Left colon (tissue), 2 donors: ENCODE measurements around the gene RASGRP3. TPM values are rescaled to one million over a fixed set of nuclear protein-coding genes. Genes with fewer than 3 reads are reported as not detected.
A peak's percentile ranks its signal among the peaks of the same experiment; 100 is the strongest.

Experiments
- ATAC-seq: fragments of 200-7000 bp; cut with Tn5 transposase; one replicate; pipeline ENCODE4 v1.9.1; 2020; ENCODE audit warnings: mild to moderate bottlenecking, moderate library complexity
- DNase-seq, 2 donors: peaks; one replicate each; pipeline ENCODE4 v3.0.0-alpha.2; 2020
- intact Hi-C, 2 donors: fragments of 100-400 bp; cut with DNase I in 1 of 2; cut with micrococcal nuclease in 1 of 2; formaldehyde crosslinking; loops; one replicate each; pipeline versions ENCODE4 v1.11.2 to v1.14.0; 2022; cut with DNase I, micrococcal nuclease
- total RNA-seq, 2 donors: library from RNA; stranded (reverse); fragmentation: NEBNext Ultra II Directional; extraction: Animal tissue kit (Norgen Biotek cat#: 25700); gene quantifications; one replicate each; pipeline ENCODE4 v1.2.1, GENCODE V29; 2021
- donor health status: DM: no; HTN: no; CAD: no.
- donor health status: DM: yes; HTN: yes; CAD: no.

Gene RASGRP3
- total RNA-seq, 2 donors from 2014 or later = 2.8 to 5.1 TPM

DNA sequence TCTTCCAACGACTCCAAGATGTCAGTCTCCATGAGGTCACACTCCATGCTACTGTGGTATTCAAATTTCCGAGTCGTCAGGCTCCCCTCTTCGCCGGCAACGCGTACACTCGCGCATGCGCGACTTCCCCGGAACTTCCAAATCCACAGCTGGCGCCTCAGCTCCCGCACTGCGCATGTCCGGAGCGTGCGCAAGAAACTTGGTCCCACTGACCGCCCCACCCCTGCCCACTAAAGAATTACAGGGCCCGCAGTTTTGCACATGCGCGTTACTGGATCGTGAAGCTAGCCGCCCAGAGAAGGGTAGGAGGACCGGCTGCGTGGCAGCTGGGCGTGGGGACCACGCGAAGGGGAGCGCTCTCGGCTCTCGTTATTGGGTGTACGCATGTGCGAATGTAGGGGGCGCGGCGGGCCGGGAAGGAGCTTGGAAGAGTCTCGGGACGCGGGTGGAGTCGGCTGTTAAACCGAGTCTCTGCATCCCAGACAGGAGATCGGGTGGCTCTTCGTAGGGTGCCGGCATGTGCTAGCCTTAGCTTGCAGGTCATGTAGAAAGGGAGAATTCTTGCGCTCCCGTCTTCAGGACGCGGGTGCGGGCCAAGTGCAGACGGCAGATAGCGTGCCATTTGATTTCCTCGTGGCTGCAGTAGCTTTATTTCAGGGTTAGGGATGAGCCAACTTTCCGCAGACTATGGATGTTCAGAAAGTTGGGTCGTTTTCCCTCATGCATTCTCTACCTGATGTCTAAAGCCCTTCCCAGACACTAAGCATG lies 122.9 kb downstream of the RASGRP3 start, which contains the start of gene FAM98A:
FAM98A (minus strand) TSS at position 125 of the 768 bp plus-strand sequence; CDS start at position 47, 78 bp downstream.
- intact Hi-C loops = no loop called here
- peak; percentile 99 for DNase-seq
- peak; percentile 98 for ATAC-seq

DNA sequence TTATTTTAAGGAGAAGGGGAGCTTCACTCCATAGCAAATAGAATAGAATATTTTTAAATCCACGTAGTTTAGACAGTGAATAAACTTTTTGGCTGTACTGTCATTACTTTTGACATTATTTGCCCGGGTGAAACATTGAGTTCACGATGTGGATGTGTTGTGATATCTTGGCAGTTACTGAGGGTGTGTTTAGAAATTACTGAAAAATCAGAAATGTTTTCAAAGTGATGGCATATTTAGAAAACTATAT lies 123.4 kb downstream of the RASGRP3 start:
- no peak for DNase-seq
- intact Hi-C loops = no loop called here
- ATAC-seq = no peak

DNA sequence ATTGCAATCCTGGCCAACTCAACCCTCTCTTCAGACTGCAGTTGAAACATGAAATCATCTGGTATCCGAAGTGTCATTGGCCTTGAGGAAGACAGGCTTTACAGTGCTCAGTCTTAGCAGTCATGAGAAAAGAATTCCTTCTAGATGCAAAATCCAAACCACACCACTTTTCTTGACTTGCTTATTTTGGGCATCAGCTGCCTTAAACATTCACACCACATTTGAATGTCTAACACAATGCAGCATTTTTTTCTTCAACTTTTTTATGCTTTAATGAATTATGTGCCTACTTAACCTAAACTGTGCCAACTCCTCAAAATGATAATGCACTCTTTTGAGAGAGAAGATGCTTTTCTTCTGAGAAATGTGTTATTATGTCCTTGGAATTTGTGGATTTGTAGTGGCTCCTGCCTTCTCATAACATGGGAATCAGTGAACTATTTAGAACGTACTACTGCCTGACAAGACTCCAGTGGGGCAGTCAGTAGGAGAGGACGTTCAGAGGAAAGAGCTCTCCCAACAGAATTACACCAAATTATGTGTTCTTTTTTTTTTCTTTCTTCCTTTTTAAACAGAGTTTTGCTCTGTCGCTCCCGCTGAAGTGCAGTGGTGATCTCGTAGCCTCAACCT lies 125.9 kb downstream of the RASGRP3 start:
- DNase-seq = no peak
- intact Hi-C loops = no loop called here
- ATAC-seq = no peak

DNA sequence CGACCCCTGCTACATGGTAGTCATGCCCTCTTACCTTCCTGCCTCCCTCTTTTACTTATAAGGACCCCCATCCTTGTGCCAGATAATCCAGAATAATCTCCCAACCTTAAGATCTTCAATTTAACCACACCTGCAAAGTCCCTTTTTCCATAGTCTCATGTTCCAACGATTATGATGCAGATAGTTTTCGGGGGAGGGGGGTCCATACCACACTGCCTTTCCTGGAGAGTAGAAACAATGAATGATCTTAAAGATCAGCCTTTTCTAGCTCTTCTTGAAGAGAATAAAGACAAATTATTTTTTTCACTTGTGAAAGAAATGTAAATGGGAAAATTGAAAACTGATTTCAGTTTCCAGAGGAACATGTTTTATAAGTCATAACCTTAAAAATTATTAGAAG lies 127.0 kb downstream of the RASGRP3 start:
- ATAC-seq (no peak), DNase-seq (no peak)
- intact Hi-C loops = no loop called here

DNA sequence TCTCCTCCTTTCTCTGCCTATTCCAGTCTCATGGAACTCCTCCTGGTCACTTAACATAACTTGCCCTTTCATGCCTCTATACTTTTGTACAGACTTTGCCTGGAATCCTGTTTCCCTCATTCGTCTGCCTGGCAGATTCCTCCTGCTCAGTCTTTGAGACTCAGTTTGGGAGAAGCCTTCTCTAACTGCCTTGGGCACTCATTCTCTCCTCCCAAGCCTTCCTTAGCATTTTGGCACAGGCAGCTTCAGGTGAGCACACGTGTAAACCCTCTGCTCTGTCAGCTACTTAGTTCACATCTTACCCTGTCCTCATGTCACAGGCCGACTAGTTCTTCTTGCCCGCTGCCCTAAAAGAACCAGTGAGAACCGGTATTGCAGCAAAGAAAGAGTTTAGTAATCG lies 128.6 kb downstream of the RASGRP3 start:
- ATAC-seq = no peak
- intact Hi-C loops = no loop called here
- no peak for DNase-seq

DNA sequence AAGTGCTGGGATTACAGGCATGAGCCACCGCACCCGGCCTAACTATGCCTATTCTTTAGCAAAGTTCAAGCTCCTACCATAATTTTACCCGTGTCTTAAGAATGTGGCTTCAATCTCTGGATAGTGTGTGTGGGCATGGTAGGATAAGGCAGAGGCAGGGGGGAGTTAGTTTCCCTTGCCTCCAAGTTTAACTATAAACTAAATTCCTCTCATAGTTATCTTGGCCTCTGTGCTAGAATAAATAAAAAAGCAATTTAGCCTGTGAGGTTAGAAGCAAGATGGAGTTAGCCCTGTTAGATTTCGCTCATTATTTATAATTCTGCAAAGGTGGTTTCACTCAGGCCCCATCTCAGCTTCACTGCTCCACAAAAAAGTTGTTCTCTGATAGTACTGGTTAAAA lies 129.7 kb downstream of the RASGRP3 start:
- no peak for DNase-seq
- intact Hi-C loops = no loop called here

DNA sequence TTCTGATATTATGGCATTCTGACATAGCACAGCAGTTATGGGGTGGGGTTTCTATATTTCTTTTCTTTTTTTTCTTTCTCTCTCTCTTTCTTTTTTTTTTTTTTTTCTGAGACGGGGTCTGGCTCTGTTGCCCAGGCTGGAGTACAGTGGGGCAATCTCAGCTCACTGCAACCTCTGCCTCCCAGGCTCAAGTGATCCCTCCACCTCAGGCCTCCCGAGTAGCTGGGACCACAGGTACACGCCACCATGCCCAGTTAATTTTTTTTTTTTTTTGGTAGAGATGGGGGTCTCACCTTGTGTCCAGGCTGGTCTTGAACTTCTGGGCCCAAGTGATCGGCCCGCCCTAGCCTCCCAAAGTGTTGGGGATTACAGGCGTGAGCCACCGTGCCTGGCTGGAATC lies 130.2 kb downstream of the RASGRP3 start:
- DNase-seq (no peak), ATAC-seq (no peak)
- intact Hi-C loops = no loop called here

More for the DNA sequence above, 129.7 kb downstream of the RASGRP3 start:
- no peak for ATAC-seq

DNA sequence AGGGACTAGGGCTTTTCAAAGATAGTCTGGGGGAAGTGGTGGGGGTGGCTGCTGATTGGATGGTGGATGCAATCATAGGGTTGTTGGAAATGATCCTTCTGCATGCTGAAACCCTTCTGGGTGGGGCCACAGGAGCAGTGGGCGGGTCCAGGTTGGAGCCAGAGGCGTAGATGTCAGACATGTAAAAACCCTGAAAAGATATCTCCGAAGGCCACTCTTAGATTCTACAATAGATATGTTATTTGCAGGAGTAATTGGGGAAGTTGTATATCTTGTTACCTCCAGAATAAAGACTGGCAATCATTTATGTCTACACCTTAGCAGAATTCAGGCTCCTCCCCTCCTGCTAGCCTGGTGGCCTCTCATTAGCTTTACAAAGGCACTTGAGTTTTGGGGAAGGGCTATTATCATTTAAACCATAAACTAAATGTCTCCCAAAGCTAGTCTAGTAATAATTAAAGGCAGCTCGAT lies 130.8 kb downstream of the RASGRP3 start:
- DNase-seq = no peak
- ATAC-seq = no peak
- intact Hi-C loops = no loop called here

DNA sequence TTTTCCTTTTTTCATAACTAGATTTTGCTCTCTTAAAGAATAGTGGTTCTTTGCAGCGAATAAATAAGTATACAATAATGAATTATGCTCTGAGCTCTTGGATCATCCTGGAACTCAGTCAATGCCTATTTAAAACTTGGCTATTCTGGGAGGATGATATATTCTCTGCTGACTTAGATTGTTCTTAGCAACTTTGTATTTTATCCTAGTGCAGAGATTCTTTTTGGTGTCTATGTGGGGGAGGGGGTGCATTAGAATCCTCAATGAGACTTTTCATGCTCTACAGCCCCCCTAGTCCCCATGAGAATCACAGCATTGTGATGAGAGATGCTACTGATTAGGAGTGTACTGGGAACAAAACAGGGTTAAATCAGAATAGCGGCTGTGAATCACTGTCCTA lies 131.5 kb downstream of the RASGRP3 start:
- intact Hi-C loops = no loop called here
- ATAC-seq = no peak
- no peak for DNase-seq

DNA sequence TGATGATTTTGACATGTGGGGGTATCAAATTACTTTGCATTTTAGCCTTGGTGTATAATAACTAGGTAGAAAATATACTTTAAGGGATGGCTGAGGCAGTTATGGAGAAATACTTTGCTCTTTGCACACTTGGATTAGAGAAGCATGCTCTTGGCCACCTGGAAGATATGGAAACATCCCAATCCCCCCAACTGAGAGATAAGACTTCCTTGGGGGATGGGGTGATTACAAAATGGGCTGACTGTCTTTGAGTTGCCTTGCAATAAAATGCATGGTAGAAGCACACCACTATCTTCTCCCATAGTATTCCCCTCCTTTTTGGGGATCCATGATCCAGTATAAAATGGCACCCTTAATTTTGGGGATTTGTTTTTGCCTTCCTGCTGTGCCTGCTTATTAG lies 137.7 kb downstream of the RASGRP3 start:
- DNase-seq = no peak
- no peak for ATAC-seq
- intact Hi-C loops = no loop called here

Other genes starting within 250 kb of the RASGRP3 start
- 10 to 100 TPM; 28.6 to 38.0 TPM for gene FAM98A, start 122.7 kb downstream of the RASGRP3 start, total RNA-seq